GM21367 (cell line): Measurements from ENCODE around the gene SHOC2.
"Not testable (repeated sequence)": the region's sequence is repeated elsewhere in the genome, so short reads cannot be mapped to it uniquely, and the experiment has no call there.

Experiments used
- ATAC-seq: cut with Tn5 transposase; IDR thresholded peaks from one replicate; pipeline ENCODE4 v1.9.1; 2021; ENCODE audit not compliant: unreplicated experiment

SHOC2 gene

GRCh38 chr10:110901954-110902819, 17.2 kb upstream of the SHOC2 start:
- ATAC-seq, result no peak

- peak; percentile 74 for ATAC-seq
Observed at GRCh38 chr10:110903280-110904278, 15.8 kb upstream of the SHOC2 start.

GRCh38 chr10:110910138-110910537, 9.3 kb upstream of the SHOC2 start:
- no peak for ATAC-seq

- ATAC-seq, result no peak
Observed at GRCh38 chr10:110912374-110912773, 7.0 kb upstream of the SHOC2 start.

GRCh38 chr10:110914431-110914830, 5.0 kb upstream of the SHOC2 start:
- ATAC-seq, result no peak

GRCh38 chr10:110915035-110915434, 4.4 kb upstream of the SHOC2 start:
- ATAC-seq, result no peak

- not testable (repeated sequence) for ATAC-seq
Observed at GRCh38 chr10:110915600-110915999, 3.8 kb upstream of the SHOC2 start.

GRCh38 chr10:110916554-110917346, 2.7 kb upstream of the SHOC2 start:
- no peak for ATAC-seq

GRCh38 chr10:110918269-110918642, 1.1 kb upstream of the SHOC2 start:
- no peak for ATAC-seq

- peak; percentile 77 for ATAC-seq
Observed at GRCh38 chr10:110918643-110919348, 608 bp upstream of the SHOC2 start, which contains the start of gene BBIP1. TSS of gene BBIP1 (minus strand) at chr10:110919180. CDS start at chr10:110918157, 1,023 bp downstream.

GRCh38 chr10:110919971-110920881, 822 bp downstream of the SHOC2 start:
- ATAC-seq, result peak; percentile 28

GRCh38 chr10:110923856-110924493, 4.6 kb downstream of the SHOC2 start:
- no peak for ATAC-seq

- ATAC-seq, result no peak
Observed at GRCh38 chr10:110927461-110927860, 8.1 kb downstream of the SHOC2 start.

- ATAC-seq, result no peak
Observed at GRCh38 chr10:110931769-110932381, 12.5 kb downstream of the SHOC2 start.

- no peak for ATAC-seq
Observed at GRCh38 chr10:110932505-110933180, 13.2 kb downstream of the SHOC2 start.

- no peak for ATAC-seq
Observed at GRCh38 chr10:110936757-110937156, 17.4 kb downstream of the SHOC2 start.

GRCh38 chr10:110939419-110939818, 20.0 kb downstream of the SHOC2 start:
- ATAC-seq, result no peak
